Measurements from ENCODE around the gene CYP4B1. TPM values are rescaled to one million over a fixed set of nuclear protein-coding genes. Genes with fewer than 3 reads are reported as not detected.

The CYP4B1 gene
- polyA plus RNA-seq, 4 donors = 0.81 to 28.9 (median 1.4) TPM

- WGBS, 3 donors = 89 to 95% (median 90%) methylated on average over 9 of the region's 9 CpGs
- Histone ChIP-seq H3K27me3 (ENCODE audit: control insufficient read depth in 3 of 3, insufficient read depth in 3 of 3, low read length in 3 of 3) (no peaks in the 10 kb centered on the region), H3K36me3 (ENCODE audit: control insufficient read depth in 3 of 3, insufficient read depth in 2 of 3, low read depth in 1 of 3, low read length in 3 of 3) (no peaks in the 10 kb centered on the region), H3K4me3 (ENCODE audit: low read depth in 1 of 3, low read length in 3 of 3) (no peak overlapping the region), H3K9me3 (ENCODE audit: control insufficient read depth in 2 of 2, insufficient read depth in 1 of 2, low read depth in 1 of 2, low read length in 1 of 2) (no peaks in the 10 kb centered on the region), H3K27ac (ENCODE audit: low read depth in 1 of 3, low read length in 2 of 3) (no peak overlapping the region), H3K4me1 (ENCODE audit: control insufficient read depth in 3 of 3, insufficient read depth in 2 of 3, low read depth in 1 of 3, low read length in 2 of 3) (no peaks in the 10 kb centered on the region)
- FAIRE-seq = no peak
- DNase-seq = no peak
These were observed 15.1 kb downstream of the CYP4B1 start for GRCh38 chr1:46813858-46814396.

- no peak for FAIRE-seq
- Histone ChIP-seq H3K4me3 (ENCODE audit: low read depth in 1 of 3, low read length in 3 of 3) (no peak overlapping the region), H3K27ac (ENCODE audit: low read depth in 1 of 3, low read length in 2 of 3) (no peak overlapping the region), H3K36me3 (ENCODE audit: control insufficient read depth in 3 of 3, insufficient read depth in 2 of 3, low read depth in 1 of 3, low read length in 3 of 3) (no peaks in the 10 kb centered on the region), H3K27me3 (ENCODE audit: control insufficient read depth in 3 of 3, insufficient read depth in 3 of 3, low read length in 3 of 3) (no peaks in the 10 kb centered on the region), H3K9me3 (ENCODE audit: control insufficient read depth in 2 of 2, insufficient read depth in 1 of 2, low read depth in 1 of 2, low read length in 1 of 2) (no peaks in the 10 kb centered on the region), H3K4me1 (ENCODE audit: control insufficient read depth in 3 of 3, insufficient read depth in 2 of 3, low read depth in 1 of 3, low read length in 2 of 3) (no peaks in the 10 kb centered on the region)
- WGBS, 3 donors = 89 to 93% (median 90%) methylated on average over 6 of the region's 6 CpGs
- no peak for DNase-seq
These were observed 16.3 kb downstream of the CYP4B1 start for GRCh38 chr1:46815133-46815532.

GRCh38 chr1:46816930-46817329 lies 18.1 kb downstream of the CYP4B1 start:
- no peaks in the 10 kb centered on the region for H3K9me3 ChIP-seq (ENCODE audit: control insufficient read depth in 2 of 2, insufficient read depth in 1 of 2, low read depth in 1 of 2, low read length in 1 of 2)
- WGBS, 3 donors = 82 to 89% (median 84%) methylated on average over 5 of the region's 5 CpGs
- no peaks in the 10 kb centered on the region for H3K36me3 ChIP-seq (ENCODE audit: control insufficient read depth in 3 of 3, insufficient read depth in 2 of 3, low read depth in 1 of 3, low read length in 3 of 3)
- peaks cover 0 to 2% (median 0%) of the 10 kb centered on the region in 3 donors for H3K27me3 ChIP-seq (ENCODE audit: control insufficient read depth in 3 of 3, insufficient read depth in 3 of 3, low read length in 3 of 3)
- DNase-seq (no peak), FAIRE-seq (no peak)
- H3K4me3 ChIP-seq (ENCODE audit: low read depth in 1 of 3, low read length in 3 of 3) = no peak overlapping the region
- no peaks in the 10 kb centered on the region for H3K4me1 ChIP-seq (ENCODE audit: control insufficient read depth in 3 of 3, insufficient read depth in 2 of 3, low read depth in 1 of 3, low read length in 2 of 3)
- H3K27ac ChIP-seq (ENCODE audit: low read depth in 1 of 3, low read length in 2 of 3) = no peak overlapping the region

DNA sequence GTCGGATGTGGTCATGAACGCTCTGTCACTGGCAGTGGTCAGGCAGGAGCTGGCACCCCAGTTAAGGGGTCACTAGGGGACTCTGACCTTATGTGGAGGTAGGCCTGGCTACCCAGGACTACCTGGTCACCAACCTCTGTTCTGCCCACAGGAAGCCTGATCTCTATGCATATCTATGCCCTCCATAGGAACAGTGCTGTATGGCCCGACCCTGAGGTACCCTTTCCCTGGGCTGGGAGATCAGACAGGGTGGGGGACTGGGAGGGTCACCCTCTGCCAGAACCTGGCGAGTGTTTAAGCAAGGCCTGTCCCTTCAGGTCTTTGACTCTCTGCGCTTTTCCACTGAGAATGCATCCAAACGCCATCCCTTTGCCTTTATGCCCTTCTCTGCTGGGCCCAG lies 19.0 kb downstream of the CYP4B1 start:
- H3K4me1 ChIP-seq (ENCODE audit: control insufficient read depth in 3 of 3, insufficient read depth in 2 of 3, low read depth in 1 of 3, low read length in 2 of 3) = no peaks in the 10 kb centered on the region
- DNase-seq (no peak), FAIRE-seq (no peak)
- no peak overlapping the region for H3K4me3 ChIP-seq (ENCODE audit: low read depth in 1 of 3, low read length in 3 of 3)
- 82 to 92% (median 86%) methylated on average over 6 of the region's 6 CpGs for WGBS, 3 donors
- peaks cover 0 to 2% (median 0%) of the 10 kb centered on the region in 3 donors for H3K27me3 ChIP-seq (ENCODE audit: control insufficient read depth in 3 of 3, insufficient read depth in 3 of 3, low read length in 3 of 3)
- H3K9me3 ChIP-seq (ENCODE audit: control insufficient read depth in 2 of 2, insufficient read depth in 1 of 2, low read depth in 1 of 2, low read length in 1 of 2) = no peaks in the 10 kb centered on the region
- no peak overlapping the region for H3K27ac ChIP-seq (ENCODE audit: low read depth in 1 of 3, low read length in 2 of 3)
- H3K36me3 ChIP-seq (ENCODE audit: control insufficient read depth in 3 of 3, insufficient read depth in 2 of 3, low read depth in 1 of 3, low read length in 3 of 3) = no peaks in the 10 kb centered on the region

DNA sequence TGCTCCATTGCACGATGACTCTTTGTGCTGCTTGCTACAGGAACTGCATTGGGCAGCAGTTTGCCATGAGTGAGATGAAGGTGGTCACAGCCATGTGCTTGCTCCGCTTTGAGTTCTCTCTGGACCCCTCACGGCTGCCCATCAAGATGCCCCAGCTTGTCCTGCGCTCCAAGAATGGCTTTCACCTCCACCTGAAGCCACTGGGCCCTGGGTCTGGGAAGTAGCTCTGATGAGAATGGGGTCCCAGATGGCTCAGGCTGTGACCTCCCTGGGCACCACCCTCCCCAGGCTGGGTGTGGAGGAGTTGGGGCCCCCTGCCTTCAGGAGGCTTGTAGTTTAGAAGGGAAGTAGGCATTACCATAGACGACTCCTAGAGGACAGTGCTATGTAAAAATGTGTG lies 19.7 kb downstream of the CYP4B1 start:
- DNase-seq (no peak), FAIRE-seq (no peak)
- no peaks in the 10 kb centered on the region for H3K36me3 ChIP-seq (ENCODE audit: control insufficient read depth in 3 of 3, insufficient read depth in 2 of 3, low read depth in 1 of 3, low read length in 3 of 3)
- 88 to 90% (median 88%) methylated on average over 5 of the region's 5 CpGs for WGBS, 3 donors
- H3K27ac ChIP-seq (ENCODE audit: low read depth in 1 of 3, low read length in 2 of 3) = no peak overlapping the region
- H3K9me3 ChIP-seq (ENCODE audit: control insufficient read depth in 2 of 2, insufficient read depth in 1 of 2, low read depth in 1 of 2, low read length in 1 of 2) = no peaks in the 10 kb centered on the region
- H3K4me1 ChIP-seq (ENCODE audit: control insufficient read depth in 3 of 3, insufficient read depth in 2 of 3, low read depth in 1 of 3, low read length in 2 of 3) = no peaks in the 10 kb centered on the region
- no peak overlapping the region for H3K4me3 ChIP-seq (ENCODE audit: low read depth in 1 of 3, low read length in 3 of 3)
- peaks cover 0 to 2% (median 0%) of the 10 kb centered on the region in 3 donors for H3K27me3 ChIP-seq (ENCODE audit: control insufficient read depth in 3 of 3, insufficient read depth in 3 of 3, low read length in 3 of 3)

DNA sequence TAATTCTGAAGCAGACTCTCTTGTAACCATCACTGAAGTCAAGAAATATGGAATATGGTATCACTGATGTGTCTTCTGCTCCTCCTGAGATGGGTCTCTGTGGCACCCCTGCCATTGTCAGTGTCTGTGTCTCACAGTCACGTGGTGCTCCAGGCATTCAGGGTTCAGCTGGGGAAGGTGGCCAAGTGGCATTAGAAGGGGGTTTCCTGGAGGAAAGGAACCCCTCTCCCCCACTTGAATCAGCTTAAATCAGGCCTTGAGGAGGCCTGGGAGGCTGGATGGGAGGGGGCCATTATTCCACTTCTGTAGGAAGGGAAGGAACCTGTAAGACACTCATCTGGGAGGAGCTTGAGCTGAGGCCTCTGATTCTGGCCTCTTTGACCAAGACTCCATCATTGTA lies 20.5 kb downstream of the CYP4B1 start:
- FAIRE-seq (no peak), DNase-seq (no peak)
- 54 to 72% (median 56%) methylated on average over 1 of the region's 1 CpG for WGBS, 3 donors
- Histone ChIP-seq H3K9me3 (ENCODE audit: control insufficient read depth in 2 of 2, insufficient read depth in 1 of 2, low read depth in 1 of 2, low read length in 1 of 2) (no peaks in the 10 kb centered on the region), H3K4me1 (ENCODE audit: control insufficient read depth in 3 of 3, insufficient read depth in 2 of 3, low read depth in 1 of 3, low read length in 2 of 3) (no peaks in the 10 kb centered on the region), H3K4me3 (ENCODE audit: low read depth in 1 of 3, low read length in 3 of 3) (no peak overlapping the region), H3K27me3 (ENCODE audit: control insufficient read depth in 3 of 3, insufficient read depth in 3 of 3, low read length in 3 of 3) (peaks cover 0 to 2% (median 0%) of the 10 kb centered on the region in 3 donors), H3K36me3 (ENCODE audit: control insufficient read depth in 3 of 3, insufficient read depth in 2 of 3, low read depth in 1 of 3, low read length in 3 of 3) (no peaks in the 10 kb centered on the region), H3K27ac (ENCODE audit: low read depth in 1 of 3, low read length in 2 of 3) (no peak overlapping the region)

DNA sequence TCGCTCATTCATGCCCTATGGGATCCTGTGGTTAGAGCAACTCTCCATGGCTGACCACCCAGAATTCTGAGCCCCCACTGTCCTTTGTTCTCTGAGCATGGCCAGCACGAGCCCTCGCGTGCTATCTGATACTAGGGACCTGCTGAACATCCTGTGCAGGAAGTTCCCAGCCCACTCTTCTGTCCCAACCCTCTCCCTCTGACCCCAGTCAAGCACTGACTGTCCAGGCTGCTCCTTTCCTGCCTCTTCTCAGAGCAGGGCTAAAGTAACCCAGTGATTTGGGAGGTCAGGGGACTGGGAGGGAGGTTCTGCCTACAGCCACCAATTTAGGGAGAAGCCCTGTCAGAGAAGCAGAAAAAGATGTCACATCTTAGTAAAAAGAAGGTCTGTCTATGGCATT lies 21.2 kb downstream of the CYP4B1 start:
- Histone ChIP-seq H3K4me3 (ENCODE audit: low read depth in 1 of 3, low read length in 3 of 3) (no peak overlapping the region), H3K36me3 (ENCODE audit: control insufficient read depth in 3 of 3, insufficient read depth in 2 of 3, low read depth in 1 of 3, low read length in 3 of 3) (no peaks in the 10 kb centered on the region), H3K4me1 (ENCODE audit: control insufficient read depth in 3 of 3, insufficient read depth in 2 of 3, low read depth in 1 of 3, low read length in 2 of 3) (no peaks in the 10 kb centered on the region), H3K9me3 (ENCODE audit: control insufficient read depth in 2 of 2, insufficient read depth in 1 of 2, low read depth in 1 of 2, low read length in 1 of 2) (no peaks in the 10 kb centered on the region), H3K27me3 (ENCODE audit: control insufficient read depth in 3 of 3, insufficient read depth in 3 of 3, low read length in 3 of 3) (peaks cover 0 to 5% (median 0%) of the 10 kb centered on the region in 3 donors), H3K27ac (ENCODE audit: low read depth in 1 of 3, low read length in 2 of 3) (no peak overlapping the region)
- 69 to 82% (median 82%) methylated on average over 4 of the region's 4 CpGs for WGBS, 3 donors
- DNase-seq (no peak), FAIRE-seq (no peak)

GRCh38 chr1:46820560-46821060 lies 21.8 kb downstream of the CYP4B1 start:
- 50 to 79% (median 72%) methylated on average over 5 of the region's 5 CpGs for WGBS, 3 donors
- no peak overlapping the region for H3K27ac ChIP-seq (ENCODE audit: low read depth in 1 of 3, low read length in 2 of 3)

DNA sequence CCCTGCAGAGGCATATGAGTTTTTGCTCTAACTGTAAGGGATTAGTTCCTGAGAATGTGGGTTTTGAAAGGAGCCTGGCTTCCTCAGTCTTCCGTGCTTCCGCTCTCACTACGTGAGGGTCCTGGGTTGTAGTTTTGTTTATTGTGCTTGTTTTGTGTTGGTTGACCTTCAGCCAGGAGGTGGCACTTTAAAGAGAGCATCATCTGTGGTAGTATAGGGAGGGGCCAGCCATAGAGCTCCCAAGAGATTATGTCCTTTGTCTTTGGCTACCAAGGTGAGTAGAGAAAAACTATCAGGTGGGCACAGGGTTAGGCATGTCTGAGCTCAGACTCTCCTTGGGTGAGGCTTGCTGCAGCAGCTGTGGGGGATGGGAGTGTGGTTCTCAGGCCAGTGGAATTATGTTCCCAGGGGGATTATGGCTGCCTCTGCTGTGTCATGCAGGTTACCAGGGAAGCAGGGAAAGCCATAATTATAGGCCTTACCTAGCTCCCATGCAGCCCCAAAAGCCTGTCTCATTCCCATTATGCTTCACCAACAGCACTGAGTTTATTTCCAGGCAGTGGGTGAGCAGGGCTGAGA lies 23.5 kb downstream of the CYP4B1 start:
- FAIRE-seq = no peak
- no peaks in the 10 kb centered on the region for H3K9me3 ChIP-seq (ENCODE audit: control insufficient read depth in 2 of 2, insufficient read depth in 1 of 2, low read depth in 1 of 2, low read length in 1 of 2)
- 87 to 100% (median 93%) methylated on average over 3 of the region's 3 CpGs for WGBS, 3 donors

More at GRCh38 chr1:46820560-46821060, 21.8 kb downstream of the CYP4B1 start:
- H3K4me3 ChIP-seq (ENCODE audit: low read depth in 1 of 3, low read length in 3 of 3) = no peak overlapping the region
- no peaks in the 10 kb centered on the region for H3K9me3 ChIP-seq (ENCODE audit: control insufficient read depth in 2 of 2, insufficient read depth in 1 of 2, low read depth in 1 of 2, low read length in 1 of 2)
- no peaks in the 10 kb centered on the region for H3K36me3 ChIP-seq (ENCODE audit: control insufficient read depth in 3 of 3, insufficient read depth in 2 of 3, low read depth in 1 of 3, low read length in 3 of 3)
- no peaks in the 10 kb centered on the region for H3K4me1 ChIP-seq (ENCODE audit: control insufficient read depth in 3 of 3, insufficient read depth in 2 of 3, low read depth in 1 of 3, low read length in 2 of 3)
- FAIRE-seq = no peak
- H3K27me3 ChIP-seq (ENCODE audit: control insufficient read depth in 3 of 3, insufficient read depth in 3 of 3, low read length in 3 of 3) = peaks cover 0 to 5% (median 0%) of the 10 kb centered on the region in 3 donors
- no peak for DNase-seq

More for the DNA sequence above, 23.5 kb downstream of the CYP4B1 start:
- H3K27ac ChIP-seq (ENCODE audit: low read depth in 1 of 3, low read length in 2 of 3) = no peak overlapping the region
- H3K27me3 ChIP-seq (ENCODE audit: control insufficient read depth in 3 of 3, insufficient read depth in 3 of 3, low read length in 3 of 3) = peaks cover 0 to 5% (median 0%) of the 10 kb centered on the region in 3 donors
- no peak overlapping the region for H3K4me3 ChIP-seq (ENCODE audit: low read depth in 1 of 3, low read length in 3 of 3)
- no peaks in the 10 kb centered on the region for H3K36me3 ChIP-seq (ENCODE audit: control insufficient read depth in 3 of 3, insufficient read depth in 2 of 3, low read depth in 1 of 3, low read length in 3 of 3)
- no peak for DNase-seq
- H3K4me1 ChIP-seq (ENCODE audit: control insufficient read depth in 3 of 3, insufficient read depth in 2 of 3, low read depth in 1 of 3, low read length in 2 of 3) = no peaks in the 10 kb centered on the region

Data from small intestine (tissue), 7 donors.